Transverse colon (tissue), 4 donors: ENCODE data around the gene DCP1B. TPM values are rescaled to one million over a fixed set of nuclear protein-coding genes. Genes with fewer than 3 reads are reported as not detected.
A peak's percentile ranks its signal among the peaks of the same experiment; 100 is the strongest.

Experiments used
- DNase-seq: peaks from one replicate; pipeline ENCODE4 v3.0.0-alpha.2; 2019
- H3K27ac ChIP-seq, 4 donors: fragments of 200-600 bp; sonication (generic); 2 replicates each; pipeline ENCODE4 v1.5.1; 2016 to 2018; ENCODE audit warnings: inconsistent platforms in 4 of 4
- H3K27me3 ChIP-seq: fragments of 200-600 bp; sonication (generic); 2 replicates; pipeline ENCODE4 v1.5.1; 2017; ENCODE audit warnings: inconsistent platforms
- H3K36me3 ChIP-seq, 4 donors: fragments of 200-600 bp; sonication (generic); 2 replicates each; pipeline ENCODE4 v1.5.1; 2017 to 2019; ENCODE audit warnings: inconsistent platforms in 4 of 4
- H3K4me1 ChIP-seq, 4 donors: fragments of 200-600 bp; sonication (generic); 2 replicates each; pipeline ENCODE4 v1.5.1; 2017 to 2020; ENCODE audit warnings: inconsistent platforms in 4 of 4
- H3K4me3 ChIP-seq, 4 donors: fragments of 200-600 bp; sonication (generic); 1 replicate in 1 of 4; 2 replicates in 3 of 4; pipeline versions ENCODE4 v1.5.1 to v1.6.1; 2017 to 2019; ENCODE audit warnings: inconsistent platforms in 4 of 4
- H3K9me3 ChIP-seq, 2 donors: fragments of 200-600 bp; sonication (generic); 2 replicates each; pipeline ENCODE4 v1.5.1; 2017 to 2019; ENCODE audit warnings: inconsistent platforms in 2 of 2
- CTCF ChIP-seq, 5 experiments: fragments of 200-600 bp in 3 of 5; fragments of 450-650 bp in 2 of 5; sonication (generic) in 3 of 5; IDR thresholded peaks; 1 replicate in 2 of 5; 2 replicates in 3 of 5; pipeline ENCODE4 v1.5.1; 2016 to 2017; ENCODE audit warnings: antibody characterized with exemption in 5 of 5, inconsistent platforms in 3 of 5, mild to moderate bottlenecking in 2 of 5, moderate library complexity in 1 of 5
- EP300 ChIP-seq: sonication (generic); formaldehyde crosslinking; IDR thresholded peaks from one replicate; pipeline ENCODE4 v1.6.1; 2017; ENCODE audit warnings: antibody characterized with exemption, low read depth
- POLR2A ChIP-seq: fragments of 450-650 bp; IDR thresholded peaks from one replicate; pipeline ENCODE4 v1.6.1; 2016; ENCODE audit warnings: antibody characterized with exemption, mild to moderate bottlenecking, moderate library complexity
- POLR2AphosphoS5 ChIP-seq, 3 donors: sonication (generic); formaldehyde crosslinking; IDR thresholded peaks; one replicate each; pipeline ENCODE4 v1.6.1; 2016; ENCODE audit warnings: antibody characterized with exemption in 3 of 3
- WGBS, 2 donors: methylation state at CpG; one replicate each; pipeline ENCODE4 v1.1.5; 2018; ENCODE audit warnings: low coverage in 1 of 2; 5-methylcytosine and 5-hydroxymethylcytosine counted together
- in situ Hi-C, 4 donors: fragments of 200-750 bp; cut with MboI; loops; one replicate each; pipeline versions ENCODE4 v1.15.0 to v1.15.1; 2017; ENCODE audit warnings: low sequenced_read_pairs in 3 of 4, low pct_ligation_motif_present in 1 of 4, low pct_unique_long_range_greater_than_20kb in 1 of 4
- intact Hi-C: fragments of 100-400 bp; cut with DNase I; formaldehyde crosslinking; loops from one replicate; pipeline ENCODE4 v1.15.1; 2023; ENCODE audit warnings: low total_unique reads
- total RNA-seq, 4 donors: library from RNA; depleted of rRNA; stranded (reverse); fragments of >200 nt; gene quantifications; one replicate each; pipeline ENCODE4 v1.1.0, GENCODE V29; 2016

DCP1B gene
- total RNA-seq, 4 donors from 2014 or later: 17.3 to 26.2 (median 20.6) TPM

- TF ChIP-seq CTCF (IDR thresholded peaks at IDR 0.05) (no peak), POLR2A (no peak), POLR2AphosphoS5 (IDR thresholded peaks at IDR 0.05) (no peak), EP300 (no peak)
- DNase-seq: no peak
- Histone ChIP-seq H3K4me3 (no peak overlapping the region), H3K4me1 (peaks cover 12 to 24% (median 17%) of the 10 kb centered on the region in 4 donors), H3K27me3 (no peaks in the 10 kb centered on the region), H3K36me3 (no peaks in the 10 kb centered on the region), H3K9me3 (no peaks in the 10 kb centered on the region), H3K27ac (peak overlapping the region in 1 of 4 donors; percentile 1)
- intact Hi-C loops: no loop called here
- 88% methylated on average over 22 of the region's 22 CpGs; no CpG with 5 or more reads in 1 of the 2 donors for WGBS, 2 donors
- in situ Hi-C loops: no loop called here
These were observed 75.7 kb downstream of the DCP1B start for GRCh38 chr12:1928439-1929121.

- no peaks in the 10 kb centered on the region for H3K9me3 ChIP-seq
- in situ Hi-C loops: no loop called here
- H3K4me1 ChIP-seq: peaks cover 7 to 19% (median 14%) of the 10 kb centered on the region in 4 donors
- H3K27me3 ChIP-seq: no peaks in the 10 kb centered on the region
- H3K27ac ChIP-seq: peak overlapping the region in 1 of 4 donors; percentile 1
- WGBS, 2 donors: 69% methylated on average over 15 of the region's 15 CpGs; no CpG with 5 or more reads in 1 of the 2 donors
- H3K4me3 ChIP-seq: no peak overlapping the region
- intact Hi-C loops: no loop called here
- no peak for DNase-seq
- TF ChIP-seq POLR2AphosphoS5 (IDR thresholded peaks at IDR 0.05): peak in 2 of 3 donors; percentile 29 to 78
- no peak for TF ChIP-seq CTCF (IDR thresholded peaks at IDR 0.05)
- peak; percentile 63 for TF ChIP-seq EP300
- no peaks in the 10 kb centered on the region for H3K36me3 ChIP-seq
These were observed 76.4 kb downstream of the DCP1B start for GRCh38 chr12:1927751-1928351.

- H3K27ac ChIP-seq: no peak overlapping the region
These were observed 77.1 kb downstream of the DCP1B start for GRCh38 chr12:1927051-1927680.

More at GRCh38 chr12:1927051-1927680, 77.1 kb downstream of the DCP1B start:
- Histone ChIP-seq H3K36me3 (no peaks in the 10 kb centered on the region), H3K4me3 (no peak overlapping the region), H3K4me1 (peaks cover 4 to 13% (median 9%) of the 10 kb centered on the region in 4 donors), H3K27me3 (peaks cover 3% of the 10 kb centered on the region), H3K9me3 (no peaks in the 10 kb centered on the region)
- in situ Hi-C loops: no loop called here
- WGBS, 2 donors: 91 to 96% methylated on average over 4 to 11 of the region's 11 CpGs
- TF ChIP-seq CTCF (IDR thresholded peaks at IDR 0.05): no peak
- TF ChIP-seq POLR2AphosphoS5 (IDR thresholded peaks at IDR 0.05): no peak
- TF ChIP-seq EP300: no peak
- TF ChIP-seq POLR2A: no peak
- DNase-seq: no peak
- intact Hi-C loops: no loop called here
